GM10266 (cell line): ENCODE data around the gene XRCC5.

Experiments used
- DNase-seq: peaks from one replicate; pipeline ENCODE4 v3.0.0; 2012; ENCODE audit errors: extremely low spot score
- TF ChIP-seq, protein P1 (sequence below): IDR thresholded peaks from 2 replicates; pipeline ENCODE4 v1.5.1; 2012; ENCODE audit warnings: mild to moderate bottlenecking, low read depth; ENCODE audit not compliant: control insufficient read depth, insufficient read depth; ENCODE audit errors: missing control alignments

Gene XRCC5

GRCh38 chr2:216144372-216144771 is 35.2 kb downstream of the XRCC5 start:
- DNase-seq: no peak
- TF ChIP-seq, protein P1, sequence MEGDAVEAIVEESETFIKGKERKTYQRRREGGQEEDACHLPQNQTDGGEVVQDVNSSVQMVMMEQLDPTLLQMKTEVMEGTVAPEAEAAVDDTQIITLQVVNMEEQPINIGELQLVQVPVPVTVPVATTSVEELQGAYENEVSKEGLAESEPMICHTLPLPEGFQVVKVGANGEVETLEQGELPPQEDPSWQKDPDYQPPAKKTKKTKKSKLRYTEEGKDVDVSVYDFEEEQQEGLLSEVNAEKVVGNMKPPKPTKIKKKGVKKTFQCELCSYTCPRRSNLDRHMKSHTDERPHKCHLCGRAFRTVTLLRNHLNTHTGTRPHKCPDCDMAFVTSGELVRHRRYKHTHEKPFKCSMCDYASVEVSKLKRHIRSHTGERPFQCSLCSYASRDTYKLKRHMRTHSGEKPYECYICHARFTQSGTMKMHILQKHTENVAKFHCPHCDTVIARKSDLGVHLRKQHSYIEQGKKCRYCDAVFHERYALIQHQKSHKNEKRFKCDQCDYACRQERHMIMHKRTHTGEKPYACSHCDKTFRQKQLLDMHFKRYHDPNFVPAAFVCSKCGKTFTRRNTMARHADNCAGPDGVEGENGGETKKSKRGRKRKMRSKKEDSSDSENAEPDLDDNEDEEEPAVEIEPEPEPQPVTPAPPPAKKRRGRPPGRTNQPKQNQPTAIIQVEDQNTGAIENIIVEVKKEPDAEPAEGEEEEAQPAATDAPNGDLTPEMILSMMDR: no peak

DNA sequence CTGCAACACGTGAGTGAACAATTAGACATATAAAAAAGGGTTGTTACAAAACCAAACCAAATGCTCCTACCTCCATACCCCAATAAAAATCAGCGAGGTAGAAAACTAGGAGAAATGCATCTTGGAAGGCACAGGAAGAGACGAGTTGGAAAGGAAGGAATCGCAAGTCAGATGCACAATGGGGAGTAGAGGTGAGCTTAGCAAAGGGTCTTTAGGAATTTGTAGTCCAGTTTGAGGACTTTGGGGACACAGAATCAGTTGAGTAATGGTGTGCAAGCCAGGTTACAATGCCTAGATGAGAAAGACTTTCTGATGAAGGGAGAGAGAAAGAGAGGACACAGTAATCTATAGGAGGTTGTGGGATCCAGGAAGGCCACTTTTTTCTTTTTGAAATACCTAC is 35.7 kb downstream of the XRCC5 start:
- DNase-seq: no peak
- TF ChIP-seq, protein P1: no peak

DNA sequence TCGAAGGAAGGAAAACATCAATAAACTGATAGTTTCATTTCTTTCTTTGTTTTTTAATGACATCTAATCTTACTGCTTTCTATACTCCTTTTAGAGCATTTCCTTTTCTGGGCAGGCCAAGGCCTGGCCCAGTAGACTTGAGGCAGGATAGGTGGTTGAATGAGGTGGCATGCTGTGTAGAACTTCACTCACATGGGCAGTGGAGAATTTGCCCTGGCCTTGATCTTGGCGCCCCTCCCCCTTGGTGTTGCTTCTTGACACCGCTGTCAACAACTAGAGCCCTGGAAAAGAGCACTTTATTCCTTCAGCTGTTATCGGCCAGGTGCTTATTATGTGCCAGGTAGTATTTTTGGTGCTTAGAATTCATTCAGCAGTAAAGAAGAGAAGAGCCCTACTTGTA is 37.4 kb downstream of the XRCC5 start:
- TF ChIP-seq, protein P1: no peak
- no peak for DNase-seq

GRCh38 chr2:216147172-216148131 is 38.3 kb downstream of the XRCC5 start:
- TF ChIP-seq, protein P1: no peak
- DNase-seq: no peak

DNA sequence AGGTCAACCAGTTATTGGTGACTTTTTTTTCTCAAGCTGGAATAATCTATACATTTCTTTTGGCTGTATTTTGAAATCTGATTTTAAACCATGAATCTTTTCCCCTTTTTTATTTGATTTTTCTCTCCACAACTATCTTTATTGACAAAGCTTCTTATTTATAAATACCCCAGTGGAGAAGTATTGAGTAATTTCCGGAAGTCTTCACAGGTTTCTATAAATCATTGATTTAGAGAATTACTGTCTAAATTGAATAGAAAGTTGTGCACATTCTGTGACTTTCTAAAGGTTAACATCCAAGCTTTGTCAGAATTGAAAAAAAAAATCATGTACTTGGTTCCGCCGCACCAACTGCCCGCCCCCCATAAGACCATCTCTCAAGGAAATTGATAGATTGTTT is 39.8 kb downstream of the XRCC5 start:
- DNase-seq: no peak
- TF ChIP-seq, protein P1: no peak

- no peak for DNase-seq
- TF ChIP-seq, protein P1: no peak
Observed at GRCh38 chr2:216149741-216150140, 40.6 kb downstream of the XRCC5 start.
